B cell (primary cell): ENCODE results near the gene SLC16A9. TPM values are rescaled to one million over a fixed set of nuclear protein-coding genes. Genes with fewer than 3 reads are reported as not detected.

Experiments
- ATAC-seq: fragments of 200-7000 bp; cut with Tn5 transposase; one replicate; pipeline ENCODE4 v1.10.0; 2021; ENCODE audit warnings: low read depth, mild to moderate bottlenecking, moderate number of reproducible peaks, moderate library complexity
- CTCF ChIA-PET: fragments of 350-600 bp; sonication (Branson Sonifier 250); formaldehyde crosslinking; loops from one replicate; lab custom pipeline; 2021; ENCODE audit warnings: antibody characterized with exemption, inconsistent platforms; lab: Charles Lee
- POLR2A ChIA-PET: fragments of 350-600 bp; sonication (Branson Sonifier 250); formaldehyde crosslinking; loops from one replicate; lab custom pipeline; 2021; ENCODE audit warnings: antibody characterized with exemption; lab: Charles Lee
- DNase-seq: peaks from one replicate; pipeline ENCODE4 v3.0.0; 2013
- H2AFZ ChIP-seq: 2 replicates; pipeline ENCODE4 v1.6.1; 2012; ENCODE audit warnings: mild to moderate bottlenecking, low read depth, low read length; ENCODE audit not compliant: insufficient read depth, poor library complexity, severe bottlenecking
- H3K27ac ChIP-seq, 2 donors: 1 replicate in 1 of 2; 2 replicates in 1 of 2; pipeline ENCODE4 v1.5.1; 2012 to 2013; ENCODE audit warnings: low read length in 2 of 2, mild to moderate bottlenecking in 2 of 2, moderate library complexity in 1 of 2
- H3K27me3 ChIP-seq, 4 experiments: fragments of 200-600 bp in 1 of 4; sonication (generic) in 1 of 4; replicated peaks in 1 of 4; 1 replicate in 2 of 4; 2 replicates in 2 of 4; pipeline versions ENCODE4 v1.6.1 to v1.7.0; 2013 to 2016; ENCODE audit warnings: low read length in 3 of 4, mild to moderate bottlenecking in 2 of 4, mixed read lengths in 1 of 4, moderate library complexity in 1 of 4; ENCODE audit not compliant: insufficient read depth in 4 of 4, control insufficient read depth in 3 of 4; ENCODE audit errors: control extremely low read depth in 1 of 4
- H3K36me3 ChIP-seq, 2 experiments: replicated peaks in 1 of 2; 1 replicate in 1 of 2; 2 replicates in 1 of 2; pipeline versions ENCODE4 v1.6.1 to v1.7.1; 2013; ENCODE audit warnings: low read length in 1 of 2; ENCODE audit not compliant: insufficient read depth in 2 of 2, control insufficient read depth in 1 of 2; ENCODE audit errors: control extremely low read depth in 1 of 2, extremely low read depth in 1 of 2
- H3K4me1 ChIP-seq, 2 donors: fragments of 200-600 bp in 1 of 2; sonication (generic) in 1 of 2; 1 replicate in 1 of 2; 2 replicates in 1 of 2; pipeline versions ENCODE4 v1.5.1 to v1.6.1; 2013 to 2017; ENCODE audit warnings: low read length in 2 of 2; ENCODE audit not compliant: control insufficient read depth in 2 of 2, insufficient read depth in 2 of 2
- H3K4me2 ChIP-seq: replicated peaks from 2 replicates; pipeline ENCODE3; 2012; ENCODE audit warnings: mild to moderate bottlenecking, low read depth, low read length; ENCODE audit not compliant: poor library complexity, severe bottlenecking
- H3K4me3 ChIP-seq, 5 experiments: fragments of 200-600 bp in 1 of 5; sonication (generic) in 1 of 5; 1 replicate in 3 of 5; 2 replicates in 2 of 5; pipeline versions ENCODE4 v1.5.1 to v1.7.0; 2011 to 2016; ENCODE audit warnings: low read length in 4 of 5, mild to moderate bottlenecking in 4 of 5, low read depth in 2 of 5, control low read depth in 1 of 5, moderate library complexity in 1 of 5; ENCODE audit not compliant: insufficient read depth in 1 of 5; ENCODE audit errors: control extremely low read depth in 1 of 5, extremely low read depth in 1 of 5
- H3K79me2 ChIP-seq: fragments of 200-600 bp; sonication (generic); one replicate; pipeline ENCODE4 v1.6.0; 2016; ENCODE audit warnings: low read length; ENCODE audit not compliant: control insufficient read depth, insufficient read depth
- H3K9ac ChIP-seq: fragments of 200-600 bp; sonication (generic); 2 replicates; pipeline ENCODE4 v1.6.1; 2017; ENCODE audit warnings: mild to moderate bottlenecking, low read length, moderate library complexity
- H3K9me3 ChIP-seq, 3 donors: one replicate each; pipeline versions ENCODE4 v1.6.1 to v1.7.1; 2013; ENCODE audit warnings: low read length in 2 of 3; ENCODE audit not compliant: control insufficient read depth in 2 of 3, insufficient read depth in 1 of 3; ENCODE audit errors: control extremely low read depth in 1 of 3
- H4K20me1 ChIP-seq: 2 replicates; pipeline ENCODE4 v1.6.0; 2012; ENCODE audit warnings: mild to moderate bottlenecking, low read length; ENCODE audit not compliant: insufficient read depth, control insufficient read depth, poor library complexity, severe bottlenecking
- H3K27ac Mint-ChIP-seq: one replicate; pipeline ENCODE4 v1.8.0; 2021; ENCODE audit warnings: mixed read lengths
- H3K27me3 Mint-ChIP-seq: one replicate; pipeline ENCODE4 v1.8.0; 2021; ENCODE audit warnings: mixed read lengths
- H3K4me1 Mint-ChIP-seq: one replicate; pipeline ENCODE4 v1.8.0; 2021; ENCODE audit warnings: mixed read lengths
- H3K4me3 Mint-ChIP-seq: one replicate; pipeline ENCODE4 v1.8.0; 2021; ENCODE audit warnings: mixed read lengths
- H3K9me3 Mint-ChIP-seq: one replicate; pipeline ENCODE4 v1.8.0; 2022; ENCODE audit warnings: mixed read lengths; ENCODE audit not compliant: insufficient read depth
- EZH2 ChIP-seq: IDR thresholded peaks from 2 replicates; pipeline ENCODE4 v1.6.1; 2012; ENCODE audit warnings: borderline replicate concordance, low read depth, mild to moderate bottlenecking, moderate library complexity, low read length; ENCODE audit not compliant: insufficient read depth, poor library complexity, severe bottlenecking
- WGBS: methylation state at CpG from one replicate; pipeline ENCODE4 v1.1.5; 2013; ENCODE audit warnings: missing lambda C conversion rate; ENCODE audit not compliant: insufficient coverage; 5-methylcytosine and 5-hydroxymethylcytosine counted together
- intact Hi-C: fragments of 100-400 bp; cut with micrococcal nuclease; formaldehyde crosslinking; loops from one replicate; pipeline ENCODE4 v1.10.0; 2022
- polyA plus RNA-seq: library from polyadenylated mRNA; depleted of rRNA; stranded (reverse); fragments of >200 nt; gene quantifications from 2 replicates; pipeline ENCODE4 v1.2.3, GENCODE V29; 2012
- total RNA-seq, 2 donors: library from RNA; stranded (reverse); fragments of 120-200 nt in 1 of 2; gene quantifications; 1 replicate in 1 of 2; 2 replicates in 1 of 2; pipeline versions ENCODE4 v1.2.3 to v1.2.4, GENCODE V29; 2013 to 2022
- TF ChIP-seq, protein P1 (sequence below): fragments of 200-600 bp; IDR thresholded peaks from one replicate; pipeline ENCODE4 v1.8.0; 2022; ENCODE audit warnings: antibody characterized with exemption, mild to moderate bottlenecking

Gene SLC16A9
- total and polyA plus RNA-seq, 2 donors (not counting 1 experiment from before 2014, with no cell fraction given), result 0.04 TPM; not detected in 1

DNA sequence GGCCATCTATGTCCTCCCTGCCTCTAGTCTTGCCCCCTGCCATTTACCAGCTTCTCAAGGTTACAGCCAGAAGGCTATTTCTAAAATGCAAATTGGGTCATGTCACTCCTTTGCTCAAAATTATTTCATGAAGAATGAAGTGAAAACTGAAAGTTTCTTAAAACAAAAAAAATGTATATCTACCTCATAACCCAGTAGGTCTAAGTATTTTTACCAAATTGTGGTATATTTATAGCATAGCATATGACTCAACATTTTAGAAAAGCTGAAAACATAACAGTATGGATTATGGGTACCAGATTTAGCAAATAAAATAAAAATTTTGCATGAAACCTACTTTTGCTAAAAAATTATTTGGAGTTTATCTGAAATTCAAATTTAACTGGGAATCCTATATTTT, 78.4 kb downstream of the SLC16A9 start:
- no peak for DNase-seq
- Histone ChIP-seq H3K4me3 (no peak overlapping the region), H3K4me1 (no peaks in the 10 kb centered on the region), H3K9ac (no peak overlapping the region), H4K20me1 (no peaks in the 10 kb centered on the region), H3K27me3 (peaks cover 0 to 3% (median 0%) of the 10 kb centered on the region in 4 experiments), H2AFZ (no peak overlapping the region), H3K4me2 (no peak overlapping the region), H3K79me2 (no peaks in the 10 kb centered on the region), H3K9me3 (no peaks in the 10 kb centered on the region), H3K36me3 (no peaks in the 10 kb centered on the region), H3K27ac (no peak overlapping the region)
- peaks cover under 1% of the 10 kb centered on the region for H3K4me1 Mint-ChIP-seq
- ATAC-seq, result no peak
- H3K9me3 Mint-ChIP-seq, result no peaks in the 10 kb centered on the region
- H3K4me3 Mint-ChIP-seq, result no peak overlapping the region
- intact Hi-C loops, result no loop called here
- POLR2A ChIA-PET, result no interaction called here
- peaks cover 10% of the 10 kb centered on the region for H3K27me3 Mint-ChIP-seq
- CTCF ChIA-PET, result no interaction called here
- H3K27ac Mint-ChIP-seq, result no peak overlapping the region
- TF ChIP-seq, protein P1, sequence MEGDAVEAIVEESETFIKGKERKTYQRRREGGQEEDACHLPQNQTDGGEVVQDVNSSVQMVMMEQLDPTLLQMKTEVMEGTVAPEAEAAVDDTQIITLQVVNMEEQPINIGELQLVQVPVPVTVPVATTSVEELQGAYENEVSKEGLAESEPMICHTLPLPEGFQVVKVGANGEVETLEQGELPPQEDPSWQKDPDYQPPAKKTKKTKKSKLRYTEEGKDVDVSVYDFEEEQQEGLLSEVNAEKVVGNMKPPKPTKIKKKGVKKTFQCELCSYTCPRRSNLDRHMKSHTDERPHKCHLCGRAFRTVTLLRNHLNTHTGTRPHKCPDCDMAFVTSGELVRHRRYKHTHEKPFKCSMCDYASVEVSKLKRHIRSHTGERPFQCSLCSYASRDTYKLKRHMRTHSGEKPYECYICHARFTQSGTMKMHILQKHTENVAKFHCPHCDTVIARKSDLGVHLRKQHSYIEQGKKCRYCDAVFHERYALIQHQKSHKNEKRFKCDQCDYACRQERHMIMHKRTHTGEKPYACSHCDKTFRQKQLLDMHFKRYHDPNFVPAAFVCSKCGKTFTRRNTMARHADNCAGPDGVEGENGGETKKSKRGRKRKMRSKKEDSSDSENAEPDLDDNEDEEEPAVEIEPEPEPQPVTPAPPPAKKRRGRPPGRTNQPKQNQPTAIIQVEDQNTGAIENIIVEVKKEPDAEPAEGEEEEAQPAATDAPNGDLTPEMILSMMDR, result no peak
- TF ChIP-seq EZH2, result no peak

- no peak overlapping the region for H3K4me3 Mint-ChIP-seq
- ChIA-PET CTCF (interaction anchor here (0.6 to 1.9 kb wide), 13 partner anchors 22 to 926 kb away, joined by 3 to 7 read pairs (median 4); partner anchors contain the start of gene CCDC6), POLR2A (no interaction called here)
- no peaks in the 10 kb centered on the region for H3K36me3 ChIP-seq
- no peak overlapping the region for H2AFZ ChIP-seq
- no peaks in the 10 kb centered on the region for H3K79me2 ChIP-seq
- no peaks in the 10 kb centered on the region for H4K20me1 ChIP-seq
- no peak overlapping the region for H3K9ac ChIP-seq
- H3K27ac Mint-ChIP-seq, result no peak overlapping the region
- H3K4me3 ChIP-seq, result no peak overlapping the region
- H3K9me3 ChIP-seq, result no peaks in the 10 kb centered on the region
- peaks cover 3% of the 10 kb centered on the region for H3K4me1 Mint-ChIP-seq
- no peaks in the 10 kb centered on the region for H3K4me1 ChIP-seq
- H3K9me3 Mint-ChIP-seq, result no peaks in the 10 kb centered on the region
- WGBS, result 96% methylated on average over 3 of the region's 4 CpGs
- ATAC-seq (no peak), DNase-seq (no peak)
- H3K27me3 ChIP-seq, result peaks cover 0 to 3% (median 0%) of the 10 kb centered on the region in 4 experiments
- H3K27me3 Mint-ChIP-seq, result peaks cover under 1% of the 10 kb centered on the region
- no peak overlapping the region for H3K27ac ChIP-seq
- TF ChIP-seq, protein P1, result no peak
- no peak for TF ChIP-seq EZH2
- intact Hi-C loops, result loop anchor here (5.0 kb wide), 2 partner anchors 473 to 798 kb away; no protein-coding TSS in a partner anchor
- no peak overlapping the region for H3K4me2 ChIP-seq
Measured at GRCh38 chr10:59628965-59629364, 80.7 kb downstream of the SLC16A9 start.
